Activated naive CD4-positive, alpha-beta T cell treated with anti-CD3 and anti-CD28 coated beads, Interleukin-2, amount 50 U/mL, for 24 hours (primary cell): Measurements from ENCODE around the gene GABARAP.
A peak's percentile ranks its signal among the peaks of the same experiment; 100 is the strongest.

ENCODE experiments used
- H3K27ac Mint-ChIP-seq: one replicate; pipeline ENCODE4 v1.8.0; 2021; ENCODE audit warnings: mild to moderate bottlenecking, mixed read lengths
- H3K27me3 Mint-ChIP-seq: one replicate; pipeline ENCODE4 v1.8.0; 2021; ENCODE audit warnings: mixed read lengths
- H3K36me3 Mint-ChIP-seq: one replicate; pipeline ENCODE4 v1.8.0; 2021; ENCODE audit warnings: mixed read lengths
- H3K4me1 Mint-ChIP-seq: one replicate; pipeline ENCODE4 v1.8.0; 2021; ENCODE audit warnings: mixed read lengths
- H3K4me3 Mint-ChIP-seq: one replicate; pipeline ENCODE4 v1.8.0; 2021; ENCODE audit warnings: mild to moderate bottlenecking, mixed read lengths
- H3K9me3 Mint-ChIP-seq: one replicate; pipeline ENCODE4 v1.8.0; 2021; ENCODE audit warnings: mixed read lengths

Gene GABARAP

DNA sequence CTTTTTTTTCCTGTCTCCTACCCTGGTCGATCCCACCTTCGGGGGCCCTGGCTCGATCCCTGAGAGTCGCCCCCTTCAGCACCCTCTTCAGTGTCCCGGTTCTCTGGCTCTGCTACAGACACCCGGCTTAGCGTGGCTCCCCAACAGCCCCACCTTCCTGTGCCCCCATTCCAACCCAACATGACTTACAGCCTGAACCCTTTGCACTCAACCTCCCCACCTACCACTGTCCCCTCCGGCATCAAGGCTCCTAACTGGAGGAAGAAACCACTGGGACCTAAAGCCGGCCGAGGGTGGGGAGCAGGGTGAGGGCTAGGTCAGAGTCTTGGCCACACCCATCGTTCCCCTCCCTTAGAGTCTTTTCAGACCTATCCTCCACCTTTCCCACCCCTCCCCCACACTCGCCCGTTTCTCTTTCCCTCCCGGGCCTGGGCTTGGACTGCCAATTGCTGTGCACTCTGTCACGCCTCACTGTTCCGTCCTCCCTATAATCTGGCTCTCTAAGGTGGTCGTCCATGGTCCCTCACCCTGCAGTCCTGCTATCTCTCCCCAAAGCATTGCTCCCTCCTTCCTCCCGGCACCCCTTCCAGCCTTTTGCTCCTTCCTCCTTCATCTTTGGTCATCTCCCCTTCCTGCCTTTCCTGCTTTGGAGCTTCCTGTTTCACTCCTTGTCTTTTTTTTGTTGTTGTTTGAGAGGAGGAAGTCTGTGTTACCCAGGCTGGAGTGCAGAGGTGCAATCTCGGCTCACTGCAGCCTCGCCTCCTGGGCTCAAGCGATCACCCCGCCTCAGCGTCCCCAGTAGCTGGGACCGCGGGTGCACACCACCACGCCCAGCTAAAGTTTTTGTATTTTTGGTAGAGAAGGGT lies 20.9 kb upstream of the GABARAP start:
- Mint-ChIP-seq H3K9me3 (no peaks in the 10 kb centered on the region), H3K27ac (peak overlapping the region; percentile 59), H3K4me3 (peak overlapping the region; percentile 82), H3K27me3 (peaks cover 2% of the 10 kb centered on the region), H3K4me1 (peaks cover 24% of the 10 kb centered on the region), H3K36me3 (peaks cover 4% of the 10 kb centered on the region)

DNA sequence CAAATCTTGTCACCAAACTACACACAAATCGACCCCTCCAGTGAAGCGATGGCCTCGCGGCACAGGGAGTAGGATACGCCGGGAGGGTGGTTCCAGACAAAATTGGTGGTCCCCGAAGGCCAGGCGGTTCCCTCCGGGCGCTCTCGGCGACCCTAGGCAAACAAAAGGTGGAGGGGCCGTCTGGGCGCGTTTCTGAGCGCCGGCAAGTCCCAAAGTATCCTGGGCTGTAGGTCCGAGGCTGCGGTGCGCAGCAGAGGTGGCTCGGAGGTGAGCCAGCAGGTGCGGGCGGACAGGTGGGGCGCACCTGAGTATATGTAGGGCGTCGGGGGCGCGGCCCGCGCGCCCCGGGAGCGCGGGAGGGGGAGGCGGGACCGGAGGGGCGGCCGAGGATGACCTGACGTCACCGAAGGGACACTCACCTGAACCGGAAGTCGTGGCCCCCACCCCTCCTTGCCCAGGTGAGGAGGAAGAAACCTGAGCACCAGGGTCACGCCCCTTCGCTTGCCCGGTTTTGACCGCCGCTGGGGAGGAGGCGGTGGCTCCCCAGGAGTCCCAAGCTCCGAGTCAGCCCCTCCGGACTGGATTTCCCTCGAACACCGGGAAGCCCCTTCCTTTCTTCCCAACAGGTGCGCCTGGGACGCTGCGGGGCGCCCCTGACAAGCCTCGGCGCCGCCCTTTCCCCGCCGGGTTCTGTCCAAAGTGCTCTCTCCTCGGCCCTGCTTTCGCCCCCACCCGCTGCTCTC lies 20.1 kb upstream of the GABARAP start, which contains the start of gene CLDN7:
Gene CLDN7, minus strand, starts transcription at position 287 of the 743 bp plus-strand sequence. CDS start 435 bp downstream, outside the sequence.
- peaks cover 2% of the 10 kb centered on the region for H3K27me3 Mint-ChIP-seq
- H3K9me3 Mint-ChIP-seq, result no peaks in the 10 kb centered on the region
- peak within 1 kb of the TSS; percentile 59 for H3K27ac Mint-ChIP-seq
- peaks cover 24% of the 10 kb centered on the region for H3K4me1 Mint-ChIP-seq
- H3K4me3 Mint-ChIP-seq, result peak within 1 kb of the TSS; percentile 82
- H3K36me3 Mint-ChIP-seq, result peaks cover 4% of the 10 kb centered on the region

DNA sequence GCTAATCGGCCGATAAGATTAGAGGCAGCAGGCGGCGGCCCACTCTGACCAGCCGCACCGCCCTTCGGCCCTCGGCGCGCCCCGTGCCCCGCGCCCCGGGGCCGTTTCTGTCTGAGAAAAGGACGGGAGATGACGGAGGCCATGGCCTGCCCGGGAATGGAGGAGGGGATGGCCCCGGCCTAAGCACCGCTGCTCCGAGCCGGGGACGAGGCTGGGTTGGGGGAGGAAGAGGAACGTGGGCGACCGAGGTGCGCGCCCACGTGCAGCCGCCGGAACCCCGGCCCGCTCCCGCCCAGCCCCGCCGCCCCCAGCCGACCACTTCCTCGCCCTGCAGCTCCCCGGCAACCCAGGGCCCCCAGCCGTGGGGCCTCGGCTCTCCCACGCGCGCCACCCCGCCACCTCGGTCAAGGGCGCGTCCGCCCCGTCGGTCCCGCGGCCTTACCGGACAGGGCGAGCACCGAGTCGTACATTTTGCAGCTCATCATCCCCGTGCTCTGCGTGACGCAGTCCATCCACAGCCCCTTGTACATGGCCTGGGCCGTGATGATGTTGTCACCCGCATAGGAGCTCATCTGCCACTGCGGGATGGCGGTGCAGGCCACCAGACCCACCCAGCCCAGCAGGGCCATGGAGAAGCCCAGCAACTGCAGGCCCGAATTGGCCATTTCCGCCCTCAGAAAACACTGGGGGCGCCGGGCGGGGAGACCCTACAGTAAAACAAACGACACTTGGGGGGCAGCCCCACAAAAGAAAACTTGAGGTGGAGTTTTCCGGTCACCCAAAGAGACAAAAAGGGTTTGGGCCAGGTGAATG lies 19.3 kb upstream of the GABARAP start:
- Mint-ChIP-seq H3K36me3 (peaks cover 4% of the 10 kb centered on the region), H3K27ac (peak overlapping the region; percentile 30)

DNA sequence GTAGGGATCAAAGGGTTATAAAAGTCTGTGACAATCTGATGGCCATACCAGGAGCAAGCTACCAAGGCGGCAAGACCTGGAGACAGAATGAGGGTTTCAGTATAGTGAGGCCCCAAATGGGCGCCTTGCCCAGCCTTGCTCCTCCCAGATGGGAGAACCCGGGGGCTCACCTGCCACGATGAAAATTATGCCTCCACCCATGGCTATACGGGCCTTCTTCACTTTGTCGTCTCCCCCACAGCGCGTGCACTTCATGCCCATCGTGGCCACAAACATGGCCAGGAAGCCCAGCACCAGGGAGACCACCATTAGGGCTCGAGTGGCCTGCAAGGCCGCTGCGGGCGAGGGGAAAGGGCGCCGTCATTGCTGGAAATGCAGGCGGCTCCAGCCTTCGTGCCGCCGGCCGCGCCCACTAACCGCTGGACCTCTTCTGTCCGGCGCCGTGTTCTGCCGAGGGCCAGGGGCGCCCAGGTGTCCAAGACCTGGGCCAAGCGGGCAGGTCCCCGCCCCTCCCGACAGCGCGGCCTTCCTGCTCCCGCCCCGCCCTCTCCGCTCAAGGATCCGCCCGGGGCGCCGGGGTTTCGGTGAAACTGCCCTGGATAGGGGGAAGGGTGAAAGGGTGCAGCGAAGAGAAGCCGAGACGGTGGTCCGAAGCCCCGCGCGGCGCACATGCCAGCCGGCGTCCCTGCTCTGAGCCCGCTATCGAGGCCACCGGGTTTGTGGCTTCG lies 18.6 kb upstream of the GABARAP start:
- Mint-ChIP-seq H3K27me3 (peaks cover 2% of the 10 kb centered on the region), H3K9me3 (no peaks in the 10 kb centered on the region), H3K4me1 (peaks cover 24% of the 10 kb centered on the region), H3K4me3 (peak overlapping the region; percentile 64), H3K27ac (peak overlapping the region; percentile 17), H3K36me3 (peaks cover 4% of the 10 kb centered on the region)

More for the DNA sequence above, 19.3 kb upstream of the GABARAP start:
- Mint-ChIP-seq H3K27me3 (peaks cover 2% of the 10 kb centered on the region), H3K4me3 (peak overlapping the region; percentile 62), H3K9me3 (no peaks in the 10 kb centered on the region), H3K4me1 (peaks cover 24% of the 10 kb centered on the region)

DNA sequence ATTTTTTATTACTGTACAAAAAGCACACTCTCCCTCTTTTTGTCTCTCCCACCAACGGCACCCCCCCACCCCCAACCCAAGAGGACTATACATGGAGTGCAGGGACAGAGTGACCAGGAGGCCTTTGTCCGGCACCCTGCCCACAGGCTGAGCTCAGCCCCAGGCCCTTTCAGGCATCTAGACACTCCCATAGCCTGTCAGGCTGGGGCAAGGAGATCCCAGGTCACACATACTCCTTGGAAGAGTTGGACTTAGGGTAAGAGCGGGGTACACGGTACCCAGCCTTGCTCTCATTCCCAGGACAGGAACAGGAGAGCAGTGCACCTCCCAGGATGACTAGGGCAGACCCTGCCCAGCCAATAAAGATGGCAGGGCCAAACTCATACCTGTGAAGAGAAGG lies 17.9 kb upstream of the GABARAP start:
- H3K27me3 Mint-ChIP-seq, result peaks cover 2% of the 10 kb centered on the region
- peaks cover 24% of the 10 kb centered on the region for H3K4me1 Mint-ChIP-seq
- H3K36me3 Mint-ChIP-seq, result peaks cover 4% of the 10 kb centered on the region
- H3K4me3 Mint-ChIP-seq, result peak overlapping the region; percentile 64
- no peaks in the 10 kb centered on the region for H3K9me3 Mint-ChIP-seq
- no peak overlapping the region for H3K27ac Mint-ChIP-seq

DNA sequence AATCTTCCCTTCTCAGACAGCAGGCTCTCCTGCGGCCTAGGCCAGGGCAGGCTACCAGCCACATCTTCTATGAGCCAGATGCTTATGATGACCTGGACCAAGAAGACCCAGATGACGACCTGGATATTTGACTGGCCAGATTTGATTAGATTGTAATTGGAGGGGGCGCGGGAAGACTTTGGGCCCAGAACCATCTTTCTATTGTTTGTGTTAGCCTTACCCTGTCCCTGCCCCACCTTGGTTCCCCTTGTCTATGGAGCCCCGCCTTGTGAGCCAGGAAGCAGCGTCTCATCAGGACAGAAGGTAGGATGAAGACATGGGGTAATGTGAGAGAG lies 17.3 kb upstream of the GABARAP start:
- Mint-ChIP-seq H3K36me3 (peaks cover 7% of the 10 kb centered on the region), H3K27ac (peak overlapping the region; percentile 10)

DNA sequence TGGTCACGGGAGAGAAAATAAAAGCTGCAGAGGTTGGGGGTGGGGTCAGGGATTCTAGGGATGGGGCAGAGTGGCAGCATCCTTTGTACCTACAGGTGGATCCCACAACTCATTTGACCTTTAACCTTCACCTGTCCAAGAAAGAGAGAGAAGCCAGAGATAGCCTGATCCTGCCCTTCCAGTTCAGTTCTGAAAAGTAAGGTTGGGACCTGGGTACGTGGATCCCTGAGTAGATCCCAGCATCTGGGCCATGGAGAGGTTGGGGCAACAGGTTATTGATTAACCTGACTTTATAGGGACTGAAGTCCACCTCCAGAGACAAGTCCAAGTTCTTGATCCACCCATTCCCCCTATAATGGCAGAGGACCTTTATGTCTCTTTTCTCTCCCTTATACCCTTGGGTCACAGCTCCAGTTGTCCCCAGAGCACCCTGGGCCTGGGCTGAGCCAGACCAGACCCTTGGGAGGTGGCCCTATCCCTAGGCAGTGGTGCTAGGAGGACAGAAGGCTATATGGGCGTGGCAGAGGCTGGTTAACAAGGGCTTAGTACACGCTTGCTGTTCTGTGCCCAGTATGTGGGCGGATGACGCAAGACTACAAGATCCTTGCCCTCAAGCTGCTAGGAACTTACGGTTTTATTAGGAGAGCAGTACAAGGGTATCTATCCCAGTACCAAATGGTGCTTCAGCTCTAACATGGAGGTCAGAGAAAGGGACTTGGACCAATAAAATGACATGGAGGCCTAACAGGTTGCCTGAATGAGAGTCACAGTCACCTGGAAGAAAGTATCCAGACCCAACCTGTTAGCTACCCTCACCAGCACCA lies 16.7 kb upstream of the GABARAP start:
- H3K27me3 Mint-ChIP-seq, result peaks cover 2% of the 10 kb centered on the region
- H3K9me3 Mint-ChIP-seq, result no peaks in the 10 kb centered on the region
- H3K27ac Mint-ChIP-seq, result peak overlapping the region; percentile 10
- no peak overlapping the region for H3K4me3 Mint-ChIP-seq
- peaks cover 8% of the 10 kb centered on the region for H3K36me3 Mint-ChIP-seq
- H3K4me1 Mint-ChIP-seq, result peaks cover 28% of the 10 kb centered on the region

More for the DNA sequence above, 17.3 kb upstream of the GABARAP start:
- Mint-ChIP-seq H3K4me3 (no peak overlapping the region), H3K9me3 (no peaks in the 10 kb centered on the region), H3K27me3 (peaks cover 2% of the 10 kb centered on the region), H3K4me1 (peaks cover 27% of the 10 kb centered on the region)

DNA sequence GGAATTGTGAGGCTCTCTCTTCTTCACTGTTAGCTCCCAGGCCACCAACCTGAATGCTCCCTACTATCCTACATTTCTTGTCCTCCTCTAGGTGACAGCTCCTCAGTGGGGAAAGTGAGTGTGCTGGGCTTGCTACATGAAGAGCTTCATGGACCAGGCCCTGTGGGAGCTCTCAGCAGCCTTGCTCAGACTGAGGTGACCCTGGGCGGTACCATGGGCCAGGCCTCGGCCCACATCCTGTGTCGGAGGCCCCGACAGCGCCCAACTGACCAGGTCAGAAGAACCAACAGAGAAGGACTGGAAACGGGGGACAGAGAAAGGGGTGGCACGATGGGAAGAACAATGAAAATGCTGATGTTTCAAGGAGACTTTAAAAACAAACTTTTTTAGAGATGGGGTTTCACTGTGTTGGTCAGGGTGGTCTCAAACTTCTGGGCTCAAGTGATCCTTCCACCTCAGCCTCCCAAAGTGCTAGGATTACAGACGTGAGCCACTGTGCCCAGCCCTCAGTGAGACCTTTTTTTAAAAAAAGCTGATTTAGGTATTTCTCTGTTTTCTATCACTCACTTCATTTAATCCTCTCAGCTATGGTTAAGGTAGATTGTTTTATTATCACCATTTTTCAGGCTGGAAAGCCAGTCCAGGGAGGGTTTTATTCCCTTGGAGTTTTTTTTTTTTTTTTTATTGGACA lies 14.7 kb upstream of the GABARAP start:
- Mint-ChIP-seq H3K36me3 (peaks cover 11% of the 10 kb centered on the region), H3K9me3 (no peaks in the 10 kb centered on the region), H3K27ac (no peak overlapping the region), H3K27me3 (no peaks in the 10 kb centered on the region), H3K4me1 (peaks cover 22% of the 10 kb centered on the region), H3K4me3 (no peak overlapping the region)

DNA sequence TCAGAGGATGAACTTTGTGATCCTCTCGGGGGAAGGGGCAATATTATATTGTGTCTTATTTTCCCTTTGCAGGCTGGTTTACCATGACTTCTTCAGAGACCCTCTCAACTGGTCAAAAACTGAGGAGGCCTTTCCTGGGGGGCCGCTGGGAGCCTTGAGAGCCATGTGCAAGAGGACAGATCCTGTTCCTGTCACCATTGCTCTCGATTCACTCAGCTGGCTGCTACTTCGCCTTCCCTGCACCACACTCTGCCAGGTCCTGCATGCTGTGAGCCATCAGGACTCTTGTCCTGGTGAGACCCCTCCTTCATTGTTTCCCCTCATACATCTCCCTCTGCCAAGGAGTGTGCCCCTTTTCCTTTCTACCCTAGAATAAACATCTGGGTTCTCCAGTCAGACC lies 12.3 kb upstream of the GABARAP start:
- Mint-ChIP-seq H3K4me1 (peaks cover 27% of the 10 kb centered on the region), H3K27me3 (no peaks in the 10 kb centered on the region), H3K36me3 (peaks cover 11% of the 10 kb centered on the region), H3K4me3 (no peak overlapping the region), H3K27ac (no peak overlapping the region), H3K9me3 (no peaks in the 10 kb centered on the region)

DNA sequence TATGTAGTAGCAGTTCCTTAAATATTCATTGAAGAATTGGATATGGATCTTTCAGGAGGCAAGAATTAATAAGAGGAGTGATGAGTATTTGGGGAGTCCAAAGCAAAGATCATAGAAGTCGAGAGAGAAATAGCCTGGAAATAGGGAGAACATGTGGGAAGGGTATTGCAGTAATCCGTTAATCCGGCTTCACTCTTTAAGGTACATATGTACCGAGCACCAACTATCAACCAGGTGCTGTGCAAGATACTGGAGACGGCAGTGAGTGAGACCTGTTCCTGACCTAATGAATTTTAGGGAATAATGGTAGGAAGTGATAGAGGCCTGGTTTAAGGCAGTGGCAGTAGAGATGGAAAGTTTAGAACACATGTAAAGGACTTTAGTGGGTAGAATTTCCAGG lies 10.8 kb upstream of the GABARAP start:
- no peaks in the 10 kb centered on the region for H3K27me3 Mint-ChIP-seq
- H3K36me3 Mint-ChIP-seq, result peaks cover 7% of the 10 kb centered on the region
- peaks cover 39% of the 10 kb centered on the region for H3K4me1 Mint-ChIP-seq
- H3K4me3 Mint-ChIP-seq, result peak overlapping the region; percentile 92
- H3K27ac Mint-ChIP-seq, result peak overlapping the region; percentile 99
- no peaks in the 10 kb centered on the region for H3K9me3 Mint-ChIP-seq

DNA sequence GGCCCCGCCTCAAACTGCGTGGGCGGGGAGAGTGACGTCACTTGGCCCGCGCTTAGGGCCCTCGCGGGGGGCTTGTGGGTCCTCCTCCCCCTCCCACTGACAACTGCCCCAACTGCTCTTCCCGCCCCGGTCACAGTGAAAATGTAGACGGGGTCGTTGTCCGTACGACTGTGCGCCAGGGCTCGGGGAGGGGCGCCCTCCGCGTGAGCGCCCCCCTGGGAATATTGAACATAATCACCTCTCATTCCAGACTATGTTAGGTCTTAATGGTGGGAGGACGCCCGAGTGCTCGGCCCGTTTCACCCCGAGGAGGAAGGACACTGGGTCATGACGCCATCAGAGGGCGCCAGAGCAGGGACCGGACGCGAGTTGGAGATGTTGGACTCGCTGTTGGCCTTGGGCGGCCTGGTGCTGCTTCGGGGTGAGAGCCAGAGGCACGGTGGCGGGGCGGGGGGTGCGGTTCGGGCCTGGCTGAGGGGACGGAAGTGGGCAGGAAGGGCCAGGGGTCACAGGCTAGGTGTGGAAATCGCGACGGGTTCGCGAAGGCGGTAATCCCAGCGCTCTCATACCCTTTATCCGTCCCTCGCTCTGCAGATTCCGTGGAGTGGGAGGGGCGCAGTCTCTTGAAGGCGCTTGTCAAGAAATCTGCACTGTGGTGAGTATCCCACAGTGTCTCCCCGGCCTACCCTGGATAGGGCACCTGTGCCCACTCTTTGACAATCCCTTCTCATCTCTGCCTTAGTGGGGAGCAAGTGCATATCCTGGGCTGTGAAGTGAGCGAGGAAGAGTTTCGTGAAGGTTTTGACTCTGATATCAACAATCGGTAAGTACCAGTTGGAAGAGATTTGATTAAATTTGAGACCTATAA lies 10.2 kb upstream of the GABARAP start, which contains the start of gene ELP5:
Gene ELP5, plus strand, starts transcription at position 40 of the 868 bp plus-strand sequence. Its CDS starts 336 bp downstream, at position 376.
- Mint-ChIP-seq H3K9me3 (no peaks in the 10 kb centered on the region), H3K36me3 (peaks cover 7% of the 10 kb centered on the region), H3K4me1 (peaks cover 39% of the 10 kb centered on the region)

DNA sequence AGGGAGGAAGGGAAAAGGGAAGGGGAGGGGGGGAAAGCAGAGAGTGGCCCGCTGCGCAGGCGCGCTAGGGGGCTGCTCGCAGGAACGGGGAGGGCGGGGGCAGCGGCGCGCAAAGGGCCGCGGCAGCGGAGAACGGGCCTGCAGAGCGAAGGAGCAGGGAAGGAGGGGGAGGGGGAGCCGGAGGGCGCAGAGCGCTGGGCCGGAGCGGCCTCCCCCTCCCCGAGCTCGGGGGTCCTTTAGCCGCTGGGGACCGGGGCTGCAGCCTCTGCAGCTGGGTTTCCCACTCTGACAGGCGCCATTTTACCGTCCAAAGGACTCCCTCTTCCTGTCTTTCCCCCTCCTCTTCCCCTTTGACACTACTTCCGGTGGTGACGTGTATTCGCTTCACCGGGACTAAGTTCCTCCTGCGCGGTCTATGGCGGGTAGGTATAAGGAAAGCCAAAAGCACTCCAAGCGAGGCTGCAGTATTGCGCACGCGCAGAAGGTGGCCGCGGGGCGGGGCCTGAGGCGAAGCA lies 9.5 kb upstream of the GABARAP start, which contains the start of gene CTDNEP1:
Gene CTDNEP1, minus strand, starts transcription at position 74 of the 515 bp plus-strand sequence. CDS start 438 bp downstream, outside the sequence.
- Mint-ChIP-seq H3K27ac (peak within 1 kb of the TSS; percentile 99), H3K9me3 (no peaks in the 10 kb centered on the region), H3K27me3 (no peaks in the 10 kb centered on the region), H3K4me3 (peak within 1 kb of the TSS; percentile 92), H3K4me1 (peaks cover 39% of the 10 kb centered on the region), H3K36me3 (peaks cover 7% of the 10 kb centered on the region)

More for the DNA sequence above, 10.2 kb upstream of the GABARAP start, which contains the start of gene ELP5:
- Mint-ChIP-seq H3K4me3 (peak within 1 kb of the TSS; percentile 92), H3K27ac (peak within 1 kb of the TSS; percentile 99), H3K27me3 (no peaks in the 10 kb centered on the region)
